Panc1 (cell line): ENCODE results near the gene SLC25A17.

Experiments
- POLR2AphosphoS5 ChIP-seq: IDR thresholded peaks from 2 replicates; pipeline ENCODE4 v1.6.1; 2012; ENCODE audit warnings: mild to moderate bottlenecking, low read depth, low read length, moderate library complexity
- TF ChIP-seq, protein P1 (sequence below): fragments of 450-650 bp; IDR thresholded peaks from 2 replicates; pipeline ENCODE4 v1.5.1; 2017; ENCODE audit warnings: mild to moderate bottlenecking

DNA sequence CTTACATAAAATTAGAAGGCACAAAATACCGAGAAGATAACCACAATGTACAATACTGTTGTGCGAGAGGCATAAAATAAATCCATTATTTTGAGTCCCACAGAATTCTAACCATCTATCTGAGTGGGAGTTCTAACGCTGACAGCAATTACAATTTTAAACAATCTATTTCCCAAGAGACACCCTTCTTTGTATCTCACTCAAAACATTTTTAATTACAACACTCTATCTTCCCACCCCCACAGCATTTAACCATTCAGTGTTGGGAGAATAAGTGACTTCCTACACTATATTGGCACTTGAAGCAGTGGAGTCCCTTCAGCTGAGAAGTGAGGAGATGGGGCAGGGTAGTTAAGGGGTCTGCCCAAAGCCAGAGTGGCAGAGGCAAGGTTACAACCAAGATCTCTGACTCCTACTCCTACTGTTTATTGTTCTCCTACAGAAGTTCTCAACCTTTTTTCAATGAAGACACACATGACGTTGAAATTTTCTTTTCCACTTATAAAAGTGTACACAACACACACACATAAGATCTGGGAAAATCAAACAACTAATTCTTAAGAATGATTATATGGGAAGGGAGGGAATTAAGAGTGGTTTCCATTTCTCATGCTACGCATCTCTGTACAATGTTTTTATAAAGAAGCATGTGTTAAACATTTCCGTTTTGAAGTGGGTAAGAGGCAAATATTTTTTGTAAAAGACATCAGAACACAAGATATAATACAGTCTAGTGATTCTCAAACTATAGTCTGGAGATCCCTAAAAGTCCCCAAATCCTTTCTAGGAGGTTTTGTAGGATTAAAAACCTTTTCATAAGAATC is 10.9 kb downstream of the SLC25A17 start:
- no peak for TF ChIP-seq POLR2AphosphoS5
- TF ChIP-seq, protein P1, sequence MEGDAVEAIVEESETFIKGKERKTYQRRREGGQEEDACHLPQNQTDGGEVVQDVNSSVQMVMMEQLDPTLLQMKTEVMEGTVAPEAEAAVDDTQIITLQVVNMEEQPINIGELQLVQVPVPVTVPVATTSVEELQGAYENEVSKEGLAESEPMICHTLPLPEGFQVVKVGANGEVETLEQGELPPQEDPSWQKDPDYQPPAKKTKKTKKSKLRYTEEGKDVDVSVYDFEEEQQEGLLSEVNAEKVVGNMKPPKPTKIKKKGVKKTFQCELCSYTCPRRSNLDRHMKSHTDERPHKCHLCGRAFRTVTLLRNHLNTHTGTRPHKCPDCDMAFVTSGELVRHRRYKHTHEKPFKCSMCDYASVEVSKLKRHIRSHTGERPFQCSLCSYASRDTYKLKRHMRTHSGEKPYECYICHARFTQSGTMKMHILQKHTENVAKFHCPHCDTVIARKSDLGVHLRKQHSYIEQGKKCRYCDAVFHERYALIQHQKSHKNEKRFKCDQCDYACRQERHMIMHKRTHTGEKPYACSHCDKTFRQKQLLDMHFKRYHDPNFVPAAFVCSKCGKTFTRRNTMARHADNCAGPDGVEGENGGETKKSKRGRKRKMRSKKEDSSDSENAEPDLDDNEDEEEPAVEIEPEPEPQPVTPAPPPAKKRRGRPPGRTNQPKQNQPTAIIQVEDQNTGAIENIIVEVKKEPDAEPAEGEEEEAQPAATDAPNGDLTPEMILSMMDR, result no peak
